HL-60/S4 treated with phorbol 12-myristate 13-acetate at 8.2 ng/mL for 4 days and 3 days (cell line): ENCODE results near the gene PVALEF.

ENCODE experiments used
- in situ Hi-C: fragments of 300-500 bp; cut with MboI; formaldehyde crosslinking; loops from 2 replicates; pipeline ENCODE4 v1.15.0; 2022; ENCODE audit warnings: low sequenced_read_pairs

The PVALEF gene

DNA sequence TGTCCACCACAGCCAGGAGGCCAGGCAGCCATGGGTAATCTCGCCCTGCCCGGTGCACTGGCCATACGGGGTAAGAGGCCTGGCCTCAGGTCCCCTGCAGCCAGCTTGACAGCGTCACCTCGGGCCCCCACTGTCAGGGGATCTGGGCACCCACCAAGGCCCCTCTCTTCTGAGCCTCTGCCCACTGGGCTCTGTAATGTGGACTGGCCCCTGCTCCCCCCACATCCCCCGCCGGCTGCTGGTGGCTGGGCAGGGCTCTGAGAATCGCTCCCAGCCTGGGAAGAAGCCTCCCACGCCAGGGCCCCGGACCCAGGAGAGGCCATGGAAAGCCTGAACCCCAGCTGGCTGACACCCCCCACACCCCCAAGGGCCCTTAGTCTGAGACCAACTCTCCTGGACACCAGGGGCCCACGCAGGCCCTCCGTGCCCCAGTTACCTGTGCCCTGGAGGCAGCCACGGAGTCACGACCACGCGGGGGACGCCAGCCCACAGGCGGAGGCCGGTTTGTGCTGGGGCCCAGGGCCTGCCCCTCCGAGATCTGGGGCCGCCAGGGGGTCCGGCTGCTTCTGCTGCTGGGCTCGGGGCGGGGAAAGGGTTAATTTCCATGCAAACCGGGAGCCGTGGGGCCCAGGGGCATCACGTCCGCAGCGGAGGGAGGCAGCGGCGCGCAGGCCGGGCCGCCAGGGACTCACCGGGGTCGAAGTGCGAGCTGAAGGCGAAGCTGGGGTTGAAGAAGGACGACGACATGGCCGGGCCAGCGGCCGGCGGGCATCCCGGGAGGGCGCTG lies at the start of gene PVALEF:
Gene PVALEF (plus strand): TSS at position 262 of the 787 bp plus-strand sequence. CDS start 15,720 bp downstream, outside the sequence.
- in situ Hi-C loops = no loop called here

DNA sequence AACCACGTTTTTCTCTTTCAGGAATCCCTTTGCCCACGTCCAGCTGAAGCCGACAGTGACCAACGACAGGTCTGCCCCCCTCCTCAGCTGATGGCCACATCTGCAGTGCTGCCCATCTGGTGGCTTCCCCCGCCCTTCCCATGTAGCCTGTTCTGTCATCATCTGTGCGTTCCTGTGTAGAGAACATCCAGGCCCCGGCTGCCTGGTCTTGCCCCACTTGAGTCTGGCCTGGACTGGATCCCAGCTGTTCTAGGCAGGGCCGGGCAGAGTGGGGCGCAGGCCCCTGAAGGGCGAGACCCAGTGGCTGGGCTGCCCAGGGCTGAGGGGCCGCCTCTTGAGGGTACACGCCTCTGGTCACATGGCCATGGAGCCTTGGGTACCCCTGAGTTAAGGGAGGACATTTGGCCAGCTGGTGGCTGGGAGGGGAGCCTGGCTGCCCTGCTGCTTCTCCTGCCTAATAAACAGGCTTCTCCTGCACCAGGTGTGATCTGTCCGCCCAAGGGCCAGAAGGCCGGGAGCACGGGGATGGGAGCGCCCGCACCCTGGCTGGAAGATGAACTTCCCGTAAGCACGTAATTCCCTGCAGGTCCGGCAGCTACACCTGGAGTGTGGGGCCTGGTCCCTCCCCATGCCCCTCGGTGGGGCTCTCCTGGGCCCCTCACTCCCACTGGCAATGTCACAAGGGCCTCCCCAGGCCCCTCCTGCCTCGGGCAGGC lies 49.4 kb upstream of the PVALEF start:
- in situ Hi-C loops = no loop called here

DNA sequence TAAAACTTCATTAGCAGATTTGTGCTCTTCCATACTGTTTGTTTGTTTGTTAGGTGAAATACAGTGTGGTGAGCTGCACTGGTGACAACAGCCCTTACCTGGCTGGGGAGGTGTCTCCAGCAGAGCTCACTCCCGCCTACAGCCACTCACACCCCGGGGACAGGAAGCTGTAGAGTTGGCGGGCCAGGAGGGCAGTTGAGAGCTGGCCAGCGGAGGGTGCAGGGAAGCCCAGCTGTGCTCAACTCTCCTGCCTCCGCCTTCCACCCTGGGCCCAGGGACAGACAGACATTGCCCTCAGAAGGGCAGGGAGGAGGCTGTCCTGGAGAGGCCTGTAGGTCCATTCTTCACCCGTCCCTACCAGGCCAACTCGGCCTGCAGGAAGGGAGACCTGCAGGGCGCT lies 48.6 kb upstream of the PVALEF start:
- in situ Hi-C loops = no loop called here

- in situ Hi-C loops = no loop called here
These were observed 47.6 kb upstream of the PVALEF start for GRCh38 chr17:81117672-81118198.

DNA sequence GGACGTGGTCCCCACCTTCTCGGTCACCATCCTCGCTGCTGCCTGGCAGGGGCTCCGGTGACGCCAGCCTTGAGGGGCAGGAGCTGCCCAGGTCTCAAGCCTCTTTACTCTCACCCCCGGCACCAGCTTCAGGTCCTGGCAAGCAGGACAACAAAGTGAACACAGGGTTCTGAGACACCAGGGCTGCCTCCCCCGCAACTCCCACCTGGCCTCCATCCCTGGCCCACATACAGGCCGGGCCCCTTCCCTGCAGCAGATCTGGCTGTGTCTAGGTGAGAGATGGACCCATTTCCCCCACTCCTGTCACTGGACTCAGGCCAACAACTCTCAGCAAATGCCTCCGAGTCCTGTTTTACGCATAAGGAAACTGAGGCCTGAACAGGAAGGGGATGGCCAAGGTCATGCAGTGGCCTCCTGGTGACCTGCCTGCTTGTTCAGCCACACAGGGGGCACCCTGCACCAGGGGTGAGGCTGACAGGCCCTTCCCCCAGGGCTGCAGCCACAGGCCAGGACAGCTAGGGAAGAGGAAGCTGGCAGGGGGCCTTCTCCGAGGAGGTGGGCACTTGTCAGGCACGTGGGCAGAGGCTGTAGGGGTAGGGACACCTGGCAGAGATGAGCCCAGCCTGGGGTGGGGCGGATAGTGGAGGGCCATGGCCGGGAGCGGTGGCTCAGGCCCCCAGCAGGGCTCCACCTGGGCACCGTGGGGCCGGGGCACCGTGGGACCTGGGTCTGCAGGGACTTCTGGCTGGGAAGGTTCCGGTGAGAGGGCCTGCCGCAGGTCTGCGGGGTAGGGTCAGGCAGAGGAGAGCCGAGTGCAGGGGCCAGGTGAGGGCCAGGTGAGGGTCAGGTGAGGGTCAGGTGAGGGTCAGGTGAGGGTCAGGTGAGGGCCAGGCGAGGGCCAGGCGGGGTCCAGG lies 46.7 kb upstream of the PVALEF start:
- in situ Hi-C loops = no loop called here

DNA sequence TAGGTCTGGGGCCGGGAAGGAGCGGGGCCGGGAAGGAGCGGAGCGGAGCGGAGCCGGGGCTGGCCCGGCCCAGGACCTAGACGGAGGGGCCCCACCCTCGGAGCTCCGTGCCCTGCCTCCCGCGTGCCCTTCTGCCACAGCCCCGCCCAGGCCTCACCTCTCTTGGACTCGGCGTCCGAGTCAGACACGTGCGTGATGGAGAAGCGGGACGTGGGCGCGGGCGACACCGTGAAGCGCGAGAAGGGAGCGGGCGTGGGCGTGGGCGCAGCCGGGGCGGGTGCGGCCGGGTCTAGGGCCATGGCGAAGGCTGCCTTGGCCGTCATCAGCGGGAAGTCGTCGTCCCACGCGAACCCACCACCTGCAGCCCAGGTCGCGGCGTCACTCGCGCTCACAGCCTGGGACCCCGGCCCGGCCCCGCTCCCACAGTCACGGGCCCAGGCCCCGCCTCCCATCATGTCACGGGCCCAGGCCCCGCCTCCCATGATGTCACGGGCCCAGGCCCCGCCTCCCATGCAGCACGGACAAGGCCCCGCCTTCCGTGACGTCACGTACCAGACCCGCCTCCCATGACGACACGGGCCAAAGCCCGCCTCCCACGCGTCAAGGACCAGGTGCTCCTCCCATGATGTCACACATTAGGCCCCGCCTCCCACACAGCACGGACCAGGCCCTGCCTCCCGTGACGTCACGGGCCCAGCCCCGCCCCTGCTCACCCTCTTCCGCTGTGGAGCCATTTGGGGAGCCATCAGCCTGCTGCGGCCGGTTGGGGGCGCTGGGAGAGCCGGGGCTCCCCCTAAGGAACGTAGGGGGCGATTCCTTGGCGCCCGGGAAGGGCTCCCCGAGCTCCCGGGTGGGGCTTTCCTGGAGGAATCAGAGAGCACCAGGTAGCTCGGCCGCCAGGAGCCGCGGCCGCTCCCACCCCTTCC lies 45.8 kb upstream of the PVALEF start:
- in situ Hi-C loops = no loop called here

DNA sequence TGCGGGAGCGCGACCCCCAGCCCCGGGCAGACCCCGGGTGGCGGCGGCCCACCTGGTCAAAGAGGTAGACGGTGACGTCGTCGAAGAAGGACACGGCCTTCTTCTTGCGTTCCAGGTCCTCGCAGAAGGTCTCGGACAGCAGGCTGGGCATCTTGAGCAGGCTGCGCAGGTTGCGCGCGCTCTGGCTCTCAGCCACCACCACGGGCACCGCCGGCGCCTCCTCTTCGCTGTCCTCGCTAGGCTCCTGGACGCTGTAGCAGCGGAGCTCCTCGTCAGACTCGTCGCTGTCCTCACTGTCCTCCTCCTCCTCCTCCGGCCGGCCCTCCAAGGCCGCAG lies 45.2 kb upstream of the PVALEF start:
- in situ Hi-C loops = no loop called here

- in situ Hi-C loops = no loop called here
These were observed 44.3 kb upstream of the PVALEF start for GRCh38 chr17:81120695-81121621.

DNA sequence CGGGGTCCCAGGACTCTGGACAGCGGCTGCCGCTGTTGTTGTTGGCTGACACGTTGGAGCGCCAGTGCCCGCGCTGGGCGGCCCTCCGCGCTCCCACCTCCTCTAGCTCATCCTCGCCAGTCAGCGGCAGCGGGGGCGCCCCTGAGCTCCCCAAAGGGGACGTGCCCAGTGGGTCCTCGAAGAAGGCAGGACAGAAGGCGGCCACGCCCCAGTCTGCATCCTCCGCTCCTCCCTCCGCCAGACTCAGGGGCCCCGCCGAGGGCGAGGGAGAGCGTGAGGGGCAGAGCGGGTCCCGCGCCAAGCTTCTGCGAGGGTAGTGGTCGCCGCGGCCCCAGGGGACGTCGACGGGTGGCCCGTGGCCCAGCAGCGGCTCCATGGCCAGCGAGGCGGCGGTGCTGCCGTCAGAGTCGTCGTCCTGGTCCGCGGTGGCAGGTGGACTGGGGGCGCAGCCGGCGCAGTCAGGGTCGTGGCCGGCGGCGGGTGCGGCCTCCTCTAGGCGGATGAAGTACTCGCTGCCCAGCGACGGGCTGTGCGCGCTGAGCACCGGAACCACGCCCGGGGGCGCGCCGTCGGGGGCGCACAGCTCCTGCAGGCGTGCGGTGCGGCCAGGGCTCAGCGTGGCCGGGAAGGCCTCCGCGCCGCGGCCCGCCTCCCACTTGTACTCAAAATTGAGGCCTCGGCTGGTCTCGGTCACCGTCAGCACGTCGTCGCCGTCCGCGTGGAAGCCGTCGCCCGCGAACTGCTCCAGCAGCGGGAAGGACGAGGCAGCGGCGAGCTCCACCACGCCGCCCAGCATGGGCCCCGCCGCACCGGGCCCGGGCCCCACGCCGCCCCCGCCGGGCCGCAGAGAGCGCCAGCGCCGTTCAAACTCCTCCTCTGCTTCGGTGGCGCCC lies 43.2 kb upstream of the PVALEF start:
- in situ Hi-C loops = no loop called here

DNA sequence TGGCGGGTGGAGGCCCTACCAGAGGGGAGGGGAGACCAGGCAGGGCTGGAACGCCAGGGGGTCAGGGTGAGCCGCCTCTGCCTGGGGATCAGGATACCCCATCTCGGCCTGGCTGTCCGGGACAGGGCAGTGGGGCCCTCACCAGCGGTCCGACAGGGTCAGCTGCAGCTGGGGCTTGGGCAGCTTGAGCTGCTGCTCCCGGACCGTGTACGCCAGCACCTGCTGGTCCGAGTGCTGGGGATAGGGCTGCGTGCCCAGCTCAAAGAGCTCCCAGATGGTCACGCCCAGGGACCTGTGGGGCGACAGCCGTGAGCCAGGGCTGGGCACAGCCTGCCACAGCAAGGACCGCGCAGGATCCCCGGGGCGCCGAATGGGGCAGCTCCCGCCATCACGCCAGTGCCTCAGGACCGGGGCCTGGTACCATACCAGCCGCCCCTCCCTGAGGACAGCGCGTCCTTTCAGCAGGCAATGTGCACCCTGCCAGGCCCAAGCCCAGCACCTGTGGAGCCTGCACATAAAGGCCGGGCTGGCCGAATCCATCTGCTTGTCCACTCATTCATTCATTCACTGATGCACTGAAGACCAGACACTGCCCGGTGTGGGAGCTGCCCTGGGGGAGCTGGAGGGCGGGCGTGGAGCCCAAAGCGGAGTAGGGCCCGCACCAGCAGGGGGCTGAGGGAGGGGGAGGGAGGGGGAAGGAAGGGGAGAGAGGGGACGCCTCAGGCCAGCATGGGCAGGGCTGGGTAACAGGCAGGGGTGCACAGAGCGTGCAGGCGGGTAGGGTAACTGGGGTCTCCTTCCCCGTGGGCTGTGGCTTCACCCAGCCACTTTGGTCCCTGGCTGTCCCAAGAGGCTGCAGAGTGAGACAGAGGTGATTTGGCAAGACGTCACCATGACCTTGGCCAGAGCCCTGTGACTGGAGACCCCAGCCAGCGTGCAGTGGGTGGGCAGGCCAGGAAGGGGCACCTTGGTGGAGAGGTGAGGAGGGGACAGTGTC lies 42.0 kb upstream of the PVALEF start:
- in situ Hi-C loops = no loop called here

DNA sequence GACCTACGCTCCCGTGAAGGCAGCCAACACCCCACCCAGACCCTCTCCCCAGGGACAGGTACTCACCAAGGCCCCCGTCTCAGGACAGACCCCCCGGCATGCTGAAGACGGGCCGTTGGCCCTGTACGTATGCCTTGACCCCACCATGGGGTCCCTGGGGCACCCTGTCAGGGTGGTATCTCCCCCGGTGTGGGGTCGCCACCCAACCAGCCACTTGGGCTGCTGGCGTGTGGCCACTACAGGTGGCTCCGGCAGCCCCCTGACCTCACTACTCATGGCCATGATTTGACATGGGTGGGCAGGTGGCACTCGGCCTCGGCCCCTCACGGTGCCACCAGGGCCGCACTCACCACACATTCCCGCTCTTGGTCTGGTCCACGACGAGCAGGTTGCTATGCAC lies 40.9 kb upstream of the PVALEF start:
- in situ Hi-C loops = no loop called here

- in situ Hi-C loops = loop anchor here (25.0 kb wide), 1 partner anchor 112 kb away; the partner anchor contains the start of genes NDUFAF8 and TEPSIN
These were observed 39.7 kb upstream of the PVALEF start for GRCh38 chr17:81125573-81126081.

DNA sequence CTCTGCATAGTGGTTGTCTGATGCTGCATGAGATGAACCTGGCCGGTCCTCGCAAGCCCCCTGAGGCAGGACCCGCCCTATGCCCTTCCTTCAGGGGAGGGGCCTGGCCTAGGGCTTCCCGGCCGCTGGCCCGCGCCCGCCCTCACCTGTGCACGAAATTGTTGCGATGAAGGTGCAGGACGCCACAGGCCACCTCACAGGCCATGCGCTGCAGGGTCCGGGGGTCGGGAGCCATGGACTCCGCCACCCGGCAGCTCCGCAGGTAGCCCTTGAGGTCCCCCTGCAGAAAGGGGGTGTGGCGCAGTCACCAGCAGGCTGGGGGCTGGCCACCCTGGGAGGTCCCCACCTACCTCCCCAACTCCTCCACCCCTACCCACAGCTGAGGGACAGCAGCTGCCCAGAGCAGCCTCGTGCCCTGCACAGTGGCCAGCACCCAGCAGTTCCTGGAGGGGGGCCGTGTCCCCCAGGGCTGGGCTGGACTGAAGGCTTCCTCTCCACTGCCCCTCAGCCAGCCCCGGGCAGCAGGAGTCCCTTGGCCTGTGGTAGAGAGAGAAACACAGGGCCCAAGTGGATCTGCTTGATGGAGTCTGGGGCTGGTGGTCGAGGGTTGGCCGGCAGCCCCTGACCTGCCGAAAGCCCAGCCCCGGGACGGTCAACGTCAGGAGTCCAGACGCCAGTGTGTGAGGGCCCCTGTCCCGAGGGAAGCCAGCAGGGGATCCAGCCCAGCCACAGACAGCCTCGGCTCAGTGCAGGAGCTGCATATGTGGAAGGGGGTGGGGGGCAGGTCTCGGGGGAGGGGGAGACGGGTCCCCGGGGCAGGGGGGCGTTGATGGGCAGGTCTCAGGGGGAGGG lies 38.8 kb upstream of the PVALEF start:
- in situ Hi-C loops = loop anchor here (25.0 kb wide), 1 partner anchor 111 kb away; the partner anchor contains the start of genes NDUFAF8 and TEPSIN

- in situ Hi-C loops = loop anchor here (25.0 kb wide), 1 partner anchor 110 kb away; the partner anchor contains the start of genes NDUFAF8 and TEPSIN
These were observed 38.2 kb upstream of the PVALEF start for GRCh38 chr17:81127133-81127455.

DNA sequence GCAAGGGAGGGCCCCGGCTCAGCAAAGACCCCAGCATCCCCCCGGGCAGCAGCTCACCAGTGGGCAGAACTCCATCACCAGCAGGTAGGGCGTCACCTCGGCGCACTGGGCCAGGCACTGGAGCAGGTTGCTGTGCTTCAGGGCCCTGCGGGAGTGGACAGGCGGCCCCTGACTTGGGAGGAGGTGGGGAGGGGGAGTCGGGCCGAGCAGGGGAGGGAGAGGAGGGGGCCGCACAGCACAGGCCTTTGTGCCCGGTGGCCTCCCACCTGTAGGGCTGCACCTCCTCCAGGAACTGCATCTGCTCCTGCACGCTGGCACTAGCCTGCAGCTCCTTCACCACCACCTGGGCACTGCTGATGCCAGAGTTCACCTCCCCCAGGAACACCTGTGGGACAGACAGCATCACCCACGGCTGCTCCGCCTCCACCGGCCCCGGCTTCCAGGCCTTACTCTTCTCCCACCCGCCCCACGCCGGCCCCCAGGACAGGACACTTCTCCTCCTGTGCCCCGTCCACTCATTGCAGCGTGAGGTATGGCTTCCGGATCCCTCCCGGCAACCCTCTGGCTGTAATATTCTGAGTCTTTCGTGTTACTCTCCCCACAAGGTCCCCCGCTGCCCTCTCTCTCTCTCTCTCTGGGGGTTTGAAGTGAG lies 37.7 kb upstream of the PVALEF start:
- in situ Hi-C loops = loop anchor here (25.0 kb wide), 1 partner anchor 110 kb away; the partner anchor contains the start of genes NDUFAF8 and TEPSIN
